GM21529 (cell line): ENCODE measurements around the gene SGCD.
"Not testable (repeated sequence)": the region's sequence is repeated elsewhere in the genome, so short reads cannot be mapped to it uniquely, and the experiment has no call there.

ENCODE experiments used
- ATAC-seq: cut with Tn5 transposase; IDR thresholded peaks from one replicate; pipeline ENCODE4 v1.9.1; 2021; ENCODE audit not compliant: unreplicated experiment

SGCD gene

GRCh38 chr5:156617426-156617825 lies 290.5 kb downstream of the SGCD start:
- no peak for ATAC-seq

GRCh38 chr5:156618601-156619000 lies 291.6 kb downstream of the SGCD start:
- ATAC-seq: no peak

GRCh38 chr5:156621719-156622118 lies 294.8 kb downstream of the SGCD start:
- no peak for ATAC-seq

GRCh38 chr5:156623381-156624040 lies 296.5 kb downstream of the SGCD start:
- no peak for ATAC-seq

GRCh38 chr5:156624686-156625085 lies 297.7 kb downstream of the SGCD start:
- ATAC-seq: no peak

- no peak for ATAC-seq
Observed at GRCh38 chr5:156628421-156628820, 301.5 kb downstream of the SGCD start.

GRCh38 chr5:156631005-156631404 lies 304.0 kb downstream of the SGCD start:
- no peak for ATAC-seq

GRCh38 chr5:156634301-156634700 lies 307.3 kb downstream of the SGCD start:
- ATAC-seq: no peak

- ATAC-seq: no peak
Observed at GRCh38 chr5:156640691-156641241, 313.8 kb downstream of the SGCD start.

GRCh38 chr5:156641686-156642085 lies 314.7 kb downstream of the SGCD start:
- no peak for ATAC-seq

GRCh38 chr5:156647034-156647451 lies 320.1 kb downstream of the SGCD start:
- no peak for ATAC-seq

GRCh38 chr5:156654444-156654843 lies 327.5 kb downstream of the SGCD start:
- no peak for ATAC-seq

GRCh38 chr5:156655732-156656131 lies 328.8 kb downstream of the SGCD start:
- ATAC-seq: no peak

GRCh38 chr5:156664832-156665231 lies 337.9 kb downstream of the SGCD start:
- ATAC-seq: not testable (repeated sequence)

GRCh38 chr5:156666686-156667085 lies 339.7 kb downstream of the SGCD start:
- not testable (repeated sequence) for ATAC-seq

GRCh38 chr5:156667616-156668015 lies 340.7 kb downstream of the SGCD start:
- ATAC-seq: no peak

GRCh38 chr5:156669416-156669815 lies 342.5 kb downstream of the SGCD start:
- ATAC-seq: no peak

GRCh38 chr5:156670615-156671014 lies 343.7 kb downstream of the SGCD start:
- no peak for ATAC-seq

- ATAC-seq: no peak
Observed at GRCh38 chr5:156675395-156675794, 348.4 kb downstream of the SGCD start.

- ATAC-seq: no peak
Observed at GRCh38 chr5:156677963-156678362, 351.0 kb downstream of the SGCD start.

- no peak for ATAC-seq
Observed at GRCh38 chr5:156678484-156678883, 351.5 kb downstream of the SGCD start.

GRCh38 chr5:156680831-156681230 lies 353.9 kb downstream of the SGCD start:
- no peak for ATAC-seq

GRCh38 chr5:156681265-156681664 lies 354.3 kb downstream of the SGCD start:
- ATAC-seq: no peak
